Activated T-cell treated with anti-CD3 and anti-CD28 coated beads for 4 hours (primary cell): ENCODE measurements around the gene SNED1.

Experiments used
- DNase-seq: peaks from one replicate; pipeline ENCODE4 v3.0.0-alpha.2; 2020

SNED1 gene

GRCh38 chr2:241007111-241007510, 8.7 kb downstream of the SNED1 start:
- DNase-seq, result no peak

GRCh38 chr2:241007880-241008710, 9.7 kb downstream of the SNED1 start:
- DNase-seq, result no peak

- no peak for DNase-seq
These were observed 10.3 kb downstream of the SNED1 start for GRCh38 chr2:241008711-241009121.

GRCh38 chr2:241009191-241009590, 10.8 kb downstream of the SNED1 start:
- DNase-seq, result no peak

- DNase-seq, result no peak
These were observed 11.4 kb downstream of the SNED1 start for GRCh38 chr2:241009601-241010530.

- DNase-seq, result no peak
These were observed 12.3 kb downstream of the SNED1 start for GRCh38 chr2:241010531-241011295.

GRCh38 chr2:241011296-241011600, 12.8 kb downstream of the SNED1 start:
- DNase-seq, result no peak

GRCh38 chr2:241011751-241012510, 13.5 kb downstream of the SNED1 start:
- DNase-seq, result no peak

GRCh38 chr2:241014224-241014623, 15.8 kb downstream of the SNED1 start:
- no peak for DNase-seq

- DNase-seq, result no peak
These were observed 16.3 kb downstream of the SNED1 start for GRCh38 chr2:241014764-241015163.

GRCh38 chr2:241015439-241015838, 17.0 kb downstream of the SNED1 start:
- DNase-seq, result no peak

GRCh38 chr2:241017228-241017940, 19.0 kb downstream of the SNED1 start:
- DNase-seq, result no peak

GRCh38 chr2:241018051-241018891, 19.9 kb downstream of the SNED1 start:
- no peak for DNase-seq

- DNase-seq, result no peak
These were observed 21.2 kb downstream of the SNED1 start for GRCh38 chr2:241019441-241020139.

- DNase-seq, result no peak
These were observed 21.8 kb downstream of the SNED1 start for GRCh38 chr2:241020201-241020600.

GRCh38 chr2:241020629-241021190, 22.3 kb downstream of the SNED1 start:
- DNase-seq, result no peak

GRCh38 chr2:241025639-241026038, 27.2 kb downstream of the SNED1 start:
- DNase-seq, result no peak

GRCh38 chr2:241029599-241030332, 31.3 kb downstream of the SNED1 start:
- no peak for DNase-seq

GRCh38 chr2:241030333-241030680, 31.9 kb downstream of the SNED1 start:
- DNase-seq, result no peak
